ENCODE measurements around the gene CNR2.

CNR2 gene

DNA sequence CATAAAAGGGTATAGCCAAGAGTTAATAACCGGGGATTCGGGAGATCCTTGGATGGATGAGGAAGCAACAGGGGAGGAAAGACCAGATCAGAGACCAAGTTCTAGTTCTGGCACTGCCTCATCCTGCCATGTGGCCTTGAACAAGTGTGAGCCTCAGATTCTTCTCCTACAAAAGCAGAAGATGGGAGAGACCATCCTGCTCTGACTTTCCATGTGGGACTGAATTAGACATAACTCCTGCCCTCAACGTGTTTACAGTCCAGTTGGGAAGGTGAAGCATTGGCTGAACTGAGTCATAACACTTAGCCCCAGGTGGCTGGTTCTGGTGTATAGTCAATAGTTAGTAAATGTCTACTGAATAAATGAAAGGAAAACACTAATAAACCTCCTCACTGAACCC is 12.1 kb upstream of the CNR2 start (continued):
- TF ChIP-seq, protein P1, sequence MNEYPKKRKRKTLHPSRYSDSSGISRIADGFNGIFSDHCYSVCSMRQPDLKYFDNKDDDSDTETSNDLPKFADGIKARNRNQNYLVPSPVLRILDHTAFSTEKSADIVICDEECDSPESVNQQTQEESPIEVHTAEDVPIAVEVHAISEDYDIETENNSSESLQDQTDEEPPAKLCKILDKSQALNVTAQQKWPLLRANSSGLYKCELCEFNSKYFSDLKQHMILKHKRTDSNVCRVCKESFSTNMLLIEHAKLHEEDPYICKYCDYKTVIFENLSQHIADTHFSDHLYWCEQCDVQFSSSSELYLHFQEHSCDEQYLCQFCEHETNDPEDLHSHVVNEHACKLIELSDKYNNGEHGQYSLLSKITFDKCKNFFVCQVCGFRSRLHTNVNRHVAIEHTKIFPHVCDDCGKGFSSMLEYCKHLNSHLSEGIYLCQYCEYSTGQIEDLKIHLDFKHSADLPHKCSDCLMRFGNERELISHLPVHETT (tag by site-specific recombination; IDR thresholded peaks at IDR 0.05): no peak
- no peak for TF ChIP-seq ZNF121 (tag by site-specific recombination; IDR thresholded peaks at IDR 0.05)
- TF ChIP-seq ZNF785 (tag by site-specific recombination; IDR thresholded peaks at IDR 0.05): no peak
- TF ChIP-seq ZNF560 (tag by site-specific recombination; IDR thresholded peaks at IDR 0.05; ENCODE audit: borderline replicate concordance): no peak
- TF ChIP-seq GFI1B (tag by site-specific recombination; IDR thresholded peaks at IDR 0.05): no peak
- TF ChIP-seq, protein P2, sequence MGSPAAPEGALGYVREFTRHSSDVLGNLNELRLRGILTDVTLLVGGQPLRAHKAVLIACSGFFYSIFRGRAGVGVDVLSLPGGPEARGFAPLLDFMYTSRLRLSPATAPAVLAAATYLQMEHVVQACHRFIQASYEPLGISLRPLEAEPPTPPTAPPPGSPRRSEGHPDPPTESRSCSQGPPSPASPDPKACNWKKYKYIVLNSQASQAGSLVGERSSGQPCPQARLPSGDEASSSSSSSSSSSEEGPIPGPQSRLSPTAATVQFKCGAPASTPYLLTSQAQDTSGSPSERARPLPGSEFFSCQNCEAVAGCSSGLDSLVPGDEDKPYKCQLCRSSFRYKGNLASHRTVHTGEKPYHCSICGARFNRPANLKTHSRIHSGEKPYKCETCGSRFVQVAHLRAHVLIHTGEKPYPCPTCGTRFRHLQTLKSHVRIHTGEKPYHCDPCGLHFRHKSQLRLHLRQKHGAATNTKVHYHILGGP (tag by site-specific recombination; IDR thresholded peaks at IDR 0.05): no peak

DNA sequence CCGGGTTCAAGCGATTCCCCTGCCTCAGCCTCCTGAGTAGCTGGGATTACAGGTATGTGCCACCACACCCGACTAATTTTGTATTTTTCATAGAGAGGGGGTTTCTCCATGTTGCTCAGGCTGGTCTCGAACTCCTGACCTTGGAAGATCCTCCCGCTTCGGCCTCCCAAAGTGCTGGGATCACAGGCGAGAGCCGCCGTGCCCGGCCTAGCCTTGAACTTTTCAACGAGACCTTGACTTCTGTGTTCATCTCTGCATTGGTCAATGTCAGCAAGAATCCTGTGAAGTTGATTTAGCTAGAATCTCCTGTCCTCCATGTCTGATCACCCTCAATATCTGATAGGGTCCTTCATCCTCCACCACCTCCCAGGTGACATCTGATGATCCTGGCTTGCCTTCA is 11.4 kb upstream of the CNR2 start:
- POLR2A ChIA-PET: no interaction called here
- CTCF ChIA-PET: interaction anchor here (1.5 kb wide), 1 partner anchor 8 kb away, joined by 7 read pairs; no protein-coding TSS in a partner anchor
- no peaks in the 10 kb centered on the region for H3K9me3 ChIP-seq (ENCODE audit: control insufficient read depth, insufficient read depth, low read depth, low read length)
- no peaks in the 10 kb centered on the region for H3K36me3 ChIP-seq (ENCODE audit: control insufficient read depth in 2 of 2, insufficient read depth in 1 of 2, low read length in 2 of 2)
- H3K4me3 ChIP-seq (ENCODE audit: low read depth, low read length): no peak overlapping the region
- TF ChIP-seq ZNF654 (tag by site-specific recombination; IDR thresholded peaks at IDR 0.05; ENCODE audit: low read depth) (no peak), ZNF433 (tag by site-specific recombination; IDR thresholded peaks at IDR 0.05; ENCODE audit: low read depth) (no peak), ZNF202 (tag by site-specific recombination; IDR thresholded peaks at IDR 0.05; ENCODE audit: borderline replicate concordance) (no peak), EGR2 (tag by site-specific recombination; IDR thresholded peaks at IDR 0.05; ENCODE audit: low read depth) (no peak), ZNF16 (tag by site-specific recombination; IDR thresholded peaks at IDR 0.05; ENCODE audit: low read depth) (no peak), ZNF10 (tag by site-specific recombination; IDR thresholded peaks at IDR 0.05) (no peak), ZFP41 (tag by site-specific recombination; IDR thresholded peaks at IDR 0.05; ENCODE audit: borderline replicate concordance) (no peak), SP3 (tag by site-specific recombination; IDR thresholded peaks at IDR 0.05) (no peak), SALL2 (tag by site-specific recombination; IDR thresholded peaks at IDR 0.05; ENCODE audit: borderline replicate concordance) (no peak)
- H3K4me1 ChIP-seq (ENCODE audit: control insufficient read depth, insufficient read depth, low read length): no peaks in the 10 kb centered on the region
- no peak overlapping the region for H3K27ac ChIP-seq (ENCODE audit: extremely low read depth, low read depth, low read length)

DNA sequence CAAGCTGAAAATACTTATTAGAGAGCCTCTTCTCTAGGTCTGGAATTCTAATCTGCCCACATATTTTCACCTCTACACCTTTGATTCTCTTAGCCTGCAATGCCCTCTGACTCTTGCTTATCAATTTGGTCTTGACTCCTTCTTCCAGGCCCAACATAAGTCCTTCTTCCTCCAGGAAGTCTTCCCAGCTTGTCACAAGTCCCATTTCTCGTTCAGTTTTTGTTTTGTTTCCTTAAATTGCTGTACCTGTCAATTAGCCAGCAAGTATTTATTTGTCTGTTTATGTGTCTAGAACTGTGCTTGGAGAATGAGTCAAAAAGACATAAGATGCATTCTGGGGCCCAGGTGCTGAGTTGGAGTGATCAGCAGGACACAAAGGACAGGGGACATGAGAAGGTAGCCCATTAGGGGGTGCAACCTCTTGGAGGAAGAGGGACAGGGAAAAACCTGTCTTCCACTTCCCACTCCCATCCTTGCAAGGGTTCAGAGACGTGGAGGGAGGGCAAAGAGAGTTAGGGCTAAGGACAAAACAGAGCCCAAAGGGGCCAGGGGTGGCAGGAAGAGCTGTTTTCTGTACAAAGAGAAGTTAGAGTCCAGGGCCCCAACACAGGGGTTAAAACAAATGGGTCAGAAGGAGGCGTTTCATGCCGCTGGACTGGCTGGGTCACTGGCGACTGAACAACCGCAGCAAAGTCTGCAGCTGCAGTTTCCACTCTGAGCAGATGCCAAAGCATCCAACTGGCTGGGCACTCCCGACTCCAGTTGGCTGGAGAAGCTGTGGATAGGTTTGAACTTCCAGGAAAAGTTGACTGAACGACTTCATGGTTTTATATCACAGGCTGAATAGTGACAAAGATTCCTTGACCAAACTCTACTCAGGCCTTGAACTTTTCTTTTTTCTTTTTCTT is 10.7 kb upstream of the CNR2 start:
- Histone ChIP-seq H3K4me3 (ENCODE audit: low read depth, low read length) (no peak overlapping the region), H3K36me3 (ENCODE audit: control insufficient read depth in 2 of 2, insufficient read depth in 1 of 2, low read length in 2 of 2) (no peaks in the 10 kb centered on the region), H3K9me3 (ENCODE audit: control insufficient read depth, insufficient read depth, low read depth, low read length) (no peaks in the 10 kb centered on the region), H3K4me1 (ENCODE audit: control insufficient read depth, insufficient read depth, low read length) (no peaks in the 10 kb centered on the region), H3K27ac (ENCODE audit: extremely low read depth, low read depth, low read length) (no peak overlapping the region)
- ChIA-PET CTCF (interaction anchor here (0.6 to 1.0 kb wide), 3 partner anchors 146 to 155 kb away, joined by 3 read pairs; no protein-coding TSS in a partner anchor), POLR2A (no interaction called here)
- TF ChIP-seq ZNF707 (tag by site-specific recombination; IDR thresholded peaks at IDR 0.05) (no peak), KLF9 (tag by site-specific recombination; IDR thresholded peaks at IDR 0.05; ENCODE audit: low read depth) (no peak), ZBTB8A (tag by site-specific recombination; IDR thresholded peaks at IDR 0.05) (no peak), GLIS2 (tag by site-specific recombination; IDR thresholded peaks at IDR 0.05) (no peak), PRDM1 (tag by site-specific recombination; IDR thresholded peaks at IDR 0.05) (no peak), ZXDB (tag by site-specific recombination; IDR thresholded peaks at IDR 0.05) (no peak), MEIS1 (CRISPR knock-in tag; IDR thresholded peaks at IDR 0.05; ENCODE audit: borderline replicate concordance) (no peak), ZNF157 (tag by site-specific recombination; IDR thresholded peaks at IDR 0.05) (no peak), BCL11A (tag by site-specific recombination; IDR thresholded peaks at IDR 0.05; ENCODE audit: low read depth) (no peak), ZNF48 (tag by site-specific recombination; IDR thresholded peaks at IDR 0.05) (no peak), ZNF155 (tag by site-specific recombination; IDR thresholded peaks at IDR 0.05) (no peak), REPIN1 (tag by site-specific recombination; IDR thresholded peaks at IDR 0.05; ENCODE audit: low read depth) (no peak)
- TF ChIP-seq, protein P3, sequence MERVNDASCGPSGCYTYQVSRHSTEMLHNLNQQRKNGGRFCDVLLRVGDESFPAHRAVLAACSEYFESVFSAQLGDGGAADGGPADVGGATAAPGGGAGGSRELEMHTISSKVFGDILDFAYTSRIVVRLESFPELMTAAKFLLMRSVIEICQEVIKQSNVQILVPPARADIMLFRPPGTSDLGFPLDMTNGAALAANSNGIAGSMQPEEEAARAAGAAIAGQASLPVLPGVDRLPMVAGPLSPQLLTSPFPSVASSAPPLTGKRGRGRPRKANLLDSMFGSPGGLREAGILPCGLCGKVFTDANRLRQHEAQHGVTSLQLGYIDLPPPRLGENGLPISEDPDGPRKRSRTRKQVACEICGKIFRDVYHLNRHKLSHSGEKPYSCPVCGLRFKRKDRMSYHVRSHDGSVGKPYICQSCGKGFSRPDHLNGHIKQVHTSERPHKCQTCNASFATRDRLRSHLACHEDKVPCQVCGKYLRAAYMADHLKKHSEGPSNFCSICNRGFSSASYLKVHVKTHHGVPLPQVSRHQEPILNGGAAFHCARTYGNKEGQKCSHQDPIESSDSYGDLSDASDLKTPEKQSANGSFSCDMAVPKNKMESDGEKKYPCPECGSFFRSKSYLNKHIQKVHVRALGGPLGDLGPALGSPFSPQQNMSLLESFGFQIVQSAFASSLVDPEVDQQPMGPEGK (tag by site-specific recombination; IDR thresholded peaks at IDR 0.05): no peak
- TF ChIP-seq, protein P4, sequence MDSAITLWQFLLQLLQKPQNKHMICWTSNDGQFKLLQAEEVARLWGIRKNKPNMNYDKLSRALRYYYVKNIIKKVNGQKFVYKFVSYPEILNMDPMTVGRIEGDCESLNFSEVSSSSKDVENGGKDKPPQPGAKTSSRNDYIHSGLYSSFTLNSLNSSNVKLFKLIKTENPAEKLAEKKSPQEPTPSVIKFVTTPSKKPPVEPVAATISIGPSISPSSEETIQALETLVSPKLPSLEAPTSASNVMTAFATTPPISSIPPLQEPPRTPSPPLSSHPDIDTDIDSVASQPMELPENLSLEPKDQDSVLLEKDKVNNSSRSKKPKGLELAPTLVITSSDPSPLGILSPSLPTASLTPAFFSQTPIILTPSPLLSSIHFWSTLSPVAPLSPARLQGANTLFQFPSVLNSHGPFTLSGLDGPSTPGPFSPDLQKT (IDR thresholded peaks at IDR 0.05; ENCODE audit: borderline replicate concordance, low read depth, low read length): no peak

Data from HEK293 (cell line).